ENCODE data around the gene PEX1.
"Not testable (repeated sequence)": the region's sequence is repeated elsewhere in the genome, so short reads cannot be mapped to it uniquely, and the experiment has no call there.

Gene PEX1

GRCh38 chr7:92448205-92448747 is 80.0 kb downstream of the PEX1 start:
- Histone ChIP-seq H3K4me1 (ENCODE audit: insufficient read depth, low read length) (peaks cover 6% of the 10 kb centered on the region), H3K9ac (ENCODE audit: low read depth, low read length) (peak overlapping the region; percentile 93; the same call in 1 of the 2 replicates), H3K4me3 (ENCODE audit: low read length) (peak overlapping the region; percentile 95), H3K27me3 (ENCODE audit: insufficient read depth, low read length) (no peaks in the 10 kb centered on the region), H3K36me3 (ENCODE audit: insufficient read depth, low read depth, low read length) (peaks cover 41% of the 10 kb centered on the region), H3K9me3 (ENCODE audit: insufficient read depth, low read depth, low read length) (no peaks in the 10 kb centered on the region), H3K27ac (ENCODE audit: low read length) (no peak overlapping the region)

- H3K9me3 ChIP-seq (ENCODE audit: insufficient read depth, low read depth, low read length): no peaks in the 10 kb centered on the region
- peaks cover 6% of the 10 kb centered on the region for H3K4me1 ChIP-seq (ENCODE audit: insufficient read depth, low read length)
- peak within 1 kb of the TSS; percentile 86 for H3K27ac ChIP-seq (ENCODE audit: low read length)
- peak within 1 kb of the TSS; percentile 93 for H3K9ac ChIP-seq (ENCODE audit: low read depth, low read length)
- no peaks in the 10 kb centered on the region for H3K27me3 ChIP-seq (ENCODE audit: insufficient read depth, low read length)
- H3K36me3 ChIP-seq (ENCODE audit: insufficient read depth, low read depth, low read length): peaks cover 34% of the 10 kb centered on the region
- peak within 1 kb of the TSS; percentile 95 for H3K4me3 ChIP-seq (ENCODE audit: low read length)
Measured at GRCh38 chr7:92447345-92448204, 80.7 kb downstream of the PEX1 start, which contains the start of gene GATAD1. GATAD1 (plus strand) TSS chr7:92447482; CDS start chr7:92447730, 248 bp downstream.

GRCh38 chr7:92446869-92447344 is 81.4 kb downstream of the PEX1 start:
- Histone ChIP-seq H3K27me3 (ENCODE audit: insufficient read depth, low read length) (no peaks in the 10 kb centered on the region), H3K4me1 (ENCODE audit: insufficient read depth, low read length) (peaks cover 6% of the 10 kb centered on the region), H3K9me3 (ENCODE audit: insufficient read depth, low read depth, low read length) (no peaks in the 10 kb centered on the region), H3K4me3 (ENCODE audit: low read length) (peak overlapping the region; percentile 95; the same call in 1 of the 2 replicates), H3K9ac (ENCODE audit: low read depth, low read length) (peak overlapping the region; percentile 93; the same call in 1 of the 2 replicates), H3K27ac (ENCODE audit: low read length) (no peak overlapping the region), H3K36me3 (ENCODE audit: insufficient read depth, low read depth, low read length) (peaks cover 27% of the 10 kb centered on the region)

- not testable (repeated sequence) for H3K9me3 ChIP-seq (ENCODE audit: insufficient read depth, low read depth, low read length); H3K27me3 ChIP-seq (ENCODE audit: insufficient read depth, low read length); H3K9ac ChIP-seq (ENCODE audit: low read depth, low read length); H3K36me3 ChIP-seq (ENCODE audit: insufficient read depth, low read depth, low read length); H3K27ac ChIP-seq (ENCODE audit: low read length); H3K4me1 ChIP-seq (ENCODE audit: insufficient read depth, low read length); H3K4me3 ChIP-seq (ENCODE audit: low read length)
Measured at GRCh38 chr7:92442720-92443119, 85.6 kb downstream of the PEX1 start.

GRCh38 chr7:92437956-92438491 is 90.3 kb downstream of the PEX1 start:
- Histone ChIP-seq H3K4me1 (ENCODE audit: insufficient read depth, low read length) (peaks cover 20% of the 10 kb centered on the region; the same call in 1 of the 2 replicates), H3K27ac (ENCODE audit: low read length) (no peak overlapping the region)

More at GRCh38 chr7:92437956-92438491, 90.3 kb downstream of the PEX1 start:
- H3K4me3 ChIP-seq (ENCODE audit: low read length): no peak overlapping the region
- H3K36me3 ChIP-seq (ENCODE audit: insufficient read depth, low read depth, low read length): no peaks in the 10 kb centered on the region
- no peaks in the 10 kb centered on the region for H3K9me3 ChIP-seq (ENCODE audit: insufficient read depth, low read depth, low read length)
- no peaks in the 10 kb centered on the region for H3K27me3 ChIP-seq (ENCODE audit: insufficient read depth, low read length)
- no peak overlapping the region for H3K9ac ChIP-seq (ENCODE audit: low read depth, low read length)
